PFSK-1 (cell line): ENCODE data around the gene AMMECR1.

ENCODE experiments used
- POLR2AphosphoS5 ChIP-seq: IDR thresholded peaks from 2 replicates; pipeline ENCODE4 v1.6.1; 2012; ENCODE audit warnings: low read depth, mild to moderate bottlenecking, control low read depth, low read length, moderate library complexity
- TF ChIP-seq, protein P1 (sequence below), 2 experiments: IDR thresholded peaks; 2 replicates each; pipeline versions ENCODE4 v1.6.1 to v1.8.0; 2011 to 2012; ENCODE audit warnings: low read depth in 2 of 2, low read length in 2 of 2, control low read depth in 1 of 2, inconsistent platforms in 1 of 2, mild to moderate bottlenecking in 1 of 2, moderate library complexity in 1 of 2; ENCODE audit not compliant: insufficient read depth in 1 of 2

DNA sequence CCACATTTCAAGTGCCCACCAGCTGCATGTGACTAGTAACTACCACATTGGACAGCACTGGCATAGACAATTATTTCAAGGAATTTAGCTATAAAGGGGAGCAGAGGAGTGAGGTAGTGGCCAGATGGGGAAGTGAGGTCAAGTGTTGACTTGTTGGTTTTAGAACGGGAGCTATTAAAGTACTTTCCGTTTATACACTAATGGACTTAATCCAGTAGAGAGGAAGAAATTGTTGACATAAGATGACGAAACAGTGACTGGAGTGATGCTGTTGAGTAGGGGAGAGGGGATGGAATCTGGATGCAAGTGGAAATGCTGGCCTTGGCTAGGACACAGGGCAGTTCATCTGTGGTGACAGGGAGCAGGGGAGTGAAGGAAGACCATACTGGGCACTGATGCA lies 154.4 kb downstream of the AMMECR1 start:
- TF ChIP-seq POLR2AphosphoS5: no peak
- TF ChIP-seq, protein P1, sequence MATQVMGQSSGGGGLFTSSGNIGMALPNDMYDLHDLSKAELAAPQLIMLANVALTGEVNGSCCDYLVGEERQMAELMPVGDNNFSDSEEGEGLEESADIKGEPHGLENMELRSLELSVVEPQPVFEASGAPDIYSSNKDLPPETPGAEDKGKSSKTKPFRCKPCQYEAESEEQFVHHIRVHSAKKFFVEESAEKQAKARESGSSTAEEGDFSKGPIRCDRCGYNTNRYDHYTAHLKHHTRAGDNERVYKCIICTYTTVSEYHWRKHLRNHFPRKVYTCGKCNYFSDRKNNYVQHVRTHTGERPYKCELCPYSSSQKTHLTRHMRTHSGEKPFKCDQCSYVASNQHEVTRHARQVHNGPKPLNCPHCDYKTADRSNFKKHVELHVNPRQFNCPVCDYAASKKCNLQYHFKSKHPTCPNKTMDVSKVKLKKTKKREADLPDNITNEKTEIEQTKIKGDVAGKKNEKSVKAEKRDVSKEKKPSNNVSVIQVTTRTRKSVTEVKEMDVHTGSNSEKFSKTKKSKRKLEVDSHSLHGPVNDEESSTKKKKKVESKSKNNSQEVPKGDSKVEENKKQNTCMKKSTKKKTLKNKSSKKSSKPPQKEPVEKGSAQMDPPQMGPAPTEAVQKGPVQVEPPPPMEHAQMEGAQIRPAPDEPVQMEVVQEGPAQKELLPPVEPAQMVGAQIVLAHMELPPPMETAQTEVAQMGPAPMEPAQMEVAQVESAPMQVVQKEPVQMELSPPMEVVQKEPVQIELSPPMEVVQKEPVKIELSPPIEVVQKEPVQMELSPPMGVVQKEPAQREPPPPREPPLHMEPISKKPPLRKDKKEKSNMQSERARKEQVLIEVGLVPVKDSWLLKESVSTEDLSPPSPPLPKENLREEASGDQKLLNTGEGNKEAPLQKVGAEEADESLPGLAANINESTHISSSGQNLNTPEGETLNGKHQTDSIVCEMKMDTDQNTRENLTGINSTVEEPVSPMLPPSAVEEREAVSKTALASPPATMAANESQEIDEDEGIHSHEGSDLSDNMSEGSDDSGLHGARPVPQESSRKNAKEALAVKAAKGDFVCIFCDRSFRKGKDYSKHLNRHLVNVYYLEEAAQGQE (IDR thresholded peaks at IDR 0.05; ENCODE audit: insufficient read depth in 1 of 2, low read depth in 2 of 2, low read length in 2 of 2): no peak
